H1 (cell line): ENCODE results near the gene SPATA13. TPM values are rescaled to one million over a fixed set of nuclear protein-coding genes. Genes with fewer than 3 reads are reported as not detected.

Source experiments
- CTCF ChIA-PET: fragments of 300-600 bp; sonication (Branson Sonifier 250); formaldehyde crosslinking; loops from one replicate; lab custom pipeline; 2021; ENCODE audit not compliant: partially characterized antibody; lab: Charles Lee
- POLR2A ChIA-PET: fragments of 300-600 bp; sonication (Branson Sonifier 250); formaldehyde crosslinking; loops from one replicate; lab custom pipeline; 2021; ENCODE audit warnings: inconsistent platforms; ENCODE audit not compliant: partially characterized antibody; lab: Charles Lee
- DNase-seq, 2 experiments: peaks; one replicate each; pipeline versions ENCODE4 v3.0.0 to v3.0.0-alpha.2; 2010 to 2022; ENCODE audit warnings: low spot score in 2 of 2, low read depth in 1 of 2, mixed read lengths in 1 of 2
- FAIRE-seq: peaks from 2 replicates; lab custom pipeline; 2011; peaks lifted over from hg19 to GRCh38; lab: Jason Lieb, UNC
- H2AFZ ChIP-seq: 2 replicates; pipeline ENCODE4 v1.8.1; 2012; ENCODE audit warnings: low read length, inconsistent platforms
- H2AK5ac ChIP-seq: 2 replicates; pipeline ENCODE4 v1.6.1; 2013; ENCODE audit warnings: low read depth, low read length
- H2BK120ac ChIP-seq: replicated peaks from 2 replicates; pipeline ENCODE3; 2013; ENCODE audit warnings: low read depth, low read length, inconsistent platforms
- H2BK12ac ChIP-seq: 2 replicates; pipeline ENCODE4 v1.6.1; 2013; ENCODE audit warnings: low read depth, low read length
- H2BK15ac ChIP-seq: 2 replicates; pipeline ENCODE4 v1.6.1; 2013; ENCODE audit warnings: low read length
- H2BK20ac ChIP-seq: 2 replicates; pipeline ENCODE4 v1.6.1; 2013; ENCODE audit warnings: low read length
- H2BK5ac ChIP-seq: 2 replicates; pipeline ENCODE4 v1.6.1; 2013; ENCODE audit warnings: low read depth, low read length
- H3K14ac ChIP-seq: 2 replicates; pipeline ENCODE4 v1.6.1; 2013; ENCODE audit warnings: inconsistent platforms; ENCODE audit not compliant: insufficient read length
- H3K18ac ChIP-seq: 2 replicates; pipeline ENCODE4 v1.6.1; 2013; ENCODE audit warnings: low read length; ENCODE audit errors: extremely low read depth
- H3K23ac ChIP-seq: 2 replicates; pipeline ENCODE4 v1.6.1; 2013; ENCODE audit warnings: inconsistent platforms; ENCODE audit not compliant: insufficient read length
- H3K23me2 ChIP-seq: 2 replicates; pipeline ENCODE4 v1.6.1; 2013; ENCODE audit warnings: low read depth, low read length
- H3K27ac ChIP-seq: 2 replicates; pipeline ENCODE4 v1.6.1; 2011; ENCODE audit warnings: low read depth, low read length, inconsistent platforms
- H3K27me3 ChIP-seq, 4 experiments: replicated peaks in 1 of 4; 1 replicate in 1 of 4; 2 replicates in 3 of 4; pipeline versions ENCODE4 v1.6.1 to v1.8.1; 2011 to 2013; ENCODE audit warnings: low read length in 3 of 4, mild to moderate bottlenecking in 3 of 4, inconsistent platforms in 2 of 4, mixed read lengths in 2 of 4, moderate library complexity in 1 of 4; ENCODE audit not compliant: control insufficient read depth in 3 of 4, insufficient read depth in 3 of 4; ENCODE audit errors: extremely low read depth in 1 of 4
- H3K36me3 ChIP-seq, 4 experiments: 2 replicates each; pipeline versions ENCODE4 v1.6.1 to v1.8.1; 2011 to 2013; ENCODE audit warnings: mild to moderate bottlenecking in 4 of 4, low read length in 3 of 4, moderate library complexity in 2 of 4, control low read depth in 1 of 4, inconsistent platforms in 1 of 4; ENCODE audit not compliant: insufficient read depth in 4 of 4, control insufficient read depth in 2 of 4
- H3K4ac ChIP-seq: replicated peaks from 2 replicates; pipeline ENCODE3; 2013; ENCODE audit warnings: low read length, low read depth, mixed read lengths, inconsistent platforms; ENCODE audit not compliant: insufficient read length
- H3K4me1 ChIP-seq, 4 experiments: replicated peaks in 1 of 4; 1 replicate in 1 of 4; 2 replicates in 3 of 4; pipeline versions ENCODE4 v1.6.1 to v1.8.1; 2011 to 2013; ENCODE audit warnings: low read length in 3 of 4, inconsistent platforms in 2 of 4, mixed read lengths in 1 of 4; ENCODE audit not compliant: insufficient read depth in 4 of 4, control insufficient read depth in 3 of 4
- H3K4me2 ChIP-seq, 2 experiments: 2 replicates each; pipeline versions ENCODE4 v1.6.1 to v1.8.1; 2011 to 2013; ENCODE audit warnings: low read depth in 2 of 2, low read length in 2 of 2, control low read depth in 1 of 2, inconsistent platforms in 1 of 2, mild to moderate bottlenecking in 1 of 2; ENCODE audit not compliant: insufficient read depth in 1 of 2
- H3K4me3 ChIP-seq, 4 experiments: fragments of 200-600, 300-600 bp in 1 of 4; sonication (generic), shearing (Covaris generic), sonication (Bioruptor Twin) in 1 of 4; 2 replicates each; pipeline versions ENCODE4 v1.5.1 to v1.8.1; 2011 to 2016; ENCODE audit warnings: low read length in 4 of 4, low read depth in 3 of 4, control low read depth in 2 of 4, inconsistent platforms in 2 of 4, mild to moderate bottlenecking in 2 of 4, mixed read lengths in 1 of 4, moderate library complexity in 1 of 4; ENCODE audit not compliant: insufficient read depth in 2 of 4; ENCODE audit errors: extremely low read depth in 1 of 4
- H3K56ac ChIP-seq: replicated peaks from 2 replicates; pipeline ENCODE3; 2013; ENCODE audit warnings: low read depth, mild to moderate bottlenecking, mixed read lengths, low read length, inconsistent platforms; ENCODE audit not compliant: insufficient read length
- H3K79me1 ChIP-seq: 2 replicates; pipeline ENCODE4 v1.6.1; 2013; ENCODE audit warnings: low read depth, low read length, control low read depth
- H3K79me2 ChIP-seq, 2 experiments: 2 replicates each; pipeline versions ENCODE4 v1.6.1 to v1.8.1; 2012 to 2013; ENCODE audit warnings: low read length in 2 of 2, mild to moderate bottlenecking in 2 of 2, inconsistent platforms in 1 of 2; ENCODE audit not compliant: insufficient read depth in 2 of 2, control insufficient read depth in 1 of 2
- H3K9ac ChIP-seq, 4 experiments: replicated peaks in 1 of 4; 1 replicate in 1 of 4; 2 replicates in 3 of 4; pipeline versions ENCODE4 v1.6.1 to v1.8.1; 2011 to 2013; ENCODE audit warnings: low read depth in 3 of 4, low read length in 3 of 4, control low read depth in 2 of 4, mild to moderate bottlenecking in 2 of 4, moderate library complexity in 2 of 4, inconsistent platforms in 1 of 4; ENCODE audit errors: extremely low read depth in 1 of 4
- H3K9me3 ChIP-seq, 2 experiments: 2 replicates each; pipeline versions ENCODE4 v1.6.1 to v1.8.1; 2012 to 2013; ENCODE audit warnings: mild to moderate bottlenecking in 2 of 2, moderate library complexity in 2 of 2, control low read depth in 1 of 2, inconsistent platforms in 1 of 2, low read depth in 1 of 2, low read length in 1 of 2, mixed read lengths in 1 of 2; ENCODE audit not compliant: insufficient read depth in 2 of 2
- H4K20me1 ChIP-seq, 2 experiments: replicated peaks in 1 of 2; 2 replicates each; pipeline versions ENCODE3 to v1.8.1; 2011 to 2013; ENCODE audit warnings: inconsistent platforms in 2 of 2, low read length in 2 of 2, mild to moderate bottlenecking in 1 of 2; ENCODE audit not compliant: insufficient read depth in 2 of 2, control insufficient read depth in 1 of 2
- H4K5ac ChIP-seq: 2 replicates; pipeline ENCODE4 v1.6.1; 2013; ENCODE audit warnings: low read length, low read depth, mixed read lengths, inconsistent platforms; ENCODE audit not compliant: insufficient read length
- H4K8ac ChIP-seq: 2 replicates; pipeline ENCODE4 v1.8.0; 2013; ENCODE audit warnings: mild to moderate bottlenecking, moderate library complexity, low read length, inconsistent platforms; ENCODE audit not compliant: insufficient read depth; ENCODE audit errors: extremely low read depth
- H4K91ac ChIP-seq: replicated peaks from 2 replicates; pipeline ENCODE3; 2013; ENCODE audit warnings: low read length, mixed read lengths, inconsistent platforms; ENCODE audit not compliant: insufficient read length
- RXRA ChIP-seq: IDR thresholded peaks from 2 replicates; pipeline ENCODE4 v1.6.1; 2011; ENCODE audit warnings: low read depth, mild to moderate bottlenecking, low read length, moderate library complexity; ENCODE audit not compliant: insufficient read depth
- WGBS, 2 experiments: shearing (Covaris generic) in 1 of 2; methylation state at CpG; one replicate each; pipeline versions ENCODE4 v1.1.6 to v1.1.7; 2013 to 2015; ENCODE audit warnings: low lambda C conversion rate in 2 of 2, mixed read lengths in 2 of 2, inconsistent platforms in 1 of 2, low coverage in 1 of 2, missing lambda C conversion rate in 1 of 2; ENCODE audit not compliant: insufficient replicate concordance in 2 of 2, insufficient coverage in 1 of 2, insufficient read length in 1 of 2; ENCODE audit errors: extremely low coverage in 1 of 2, missing lambda C conversion rate in 1 of 2; 5-methylcytosine and 5-hydroxymethylcytosine counted together
- polyA plus RNA-seq, 7 experiments: library from polyadenylated mRNA; depleted of rRNA in 3 of 7; stranded (reverse) in 5 of 7; unstranded in 2 of 7; fragments of >200 nt in 5 of 7; fragments of 200-250 nt in 2 of 7; gene quantifications; 1 replicate in 5 of 7; 2 replicates in 1 of 7; 4 replicates in 1 of 7; pipeline versions ENCODE4 v1.2.1 to v1.2.3, GENCODE V29; 2011 to 2013; ENCODE audit warnings: missing spikeins in 2 of 7, mixed read lengths in 2 of 7
- total RNA-seq: library from RNA; stranded (reverse); fragmentation: NEBNext Ultra II Directional; extraction: Animal tissue kit (Norgen Biotek cat#: 25700); gene quantifications from 2 replicates; pipeline ENCODE4 v1.2.1, GENCODE V29; 2021

The SPATA13 gene
- total and polyA plus RNA-seq, 2 of the 8 experiments (the other 6 are each of a cell fraction or from before 2014, with no cell fraction given): 12.6 to 30.9 TPM

GRCh38 chr13:24112791-24113190 is 47.7 kb upstream of the SPATA13 start:
- H3K4ac ChIP-seq: no peak overlapping the region
- no peaks in the 10 kb centered on the region for H4K20me1 ChIP-seq
- no peaks in the 10 kb centered on the region for H3K79me1 ChIP-seq
- no peak overlapping the region for H3K14ac ChIP-seq
- no peaks in the 10 kb centered on the region for H3K23me2 ChIP-seq
- DNase-seq (no peak), FAIRE-seq (no peak)
- POLR2A ChIA-PET: no interaction called here
- no peak overlapping the region for H4K5ac ChIP-seq
- no peak overlapping the region for H3K56ac ChIP-seq
- H3K27ac ChIP-seq: no peak overlapping the region
- H3K36me3 ChIP-seq: no peaks in the 10 kb centered on the region
- H3K23ac ChIP-seq: no peak overlapping the region
- no peak overlapping the region for H2BK12ac ChIP-seq
- no peak overlapping the region for H2BK15ac ChIP-seq
- H3K9me3 ChIP-seq: no peaks in the 10 kb centered on the region
- WGBS, 2 experiments: 87% methylated on average over 5 of the region's 5 CpGs; no CpG with 5 or more reads in 1 of the 2 experiments
- no peak overlapping the region for H2BK5ac ChIP-seq
- no peak overlapping the region for H2AFZ ChIP-seq
- no peak overlapping the region for H3K4me3 ChIP-seq
- no peaks in the 10 kb centered on the region; a peak in 1 of 7 replicates for H3K27me3 ChIP-seq
- H3K9ac ChIP-seq: no peak overlapping the region
- H4K8ac ChIP-seq: no peak overlapping the region
- CTCF ChIA-PET: interaction anchor here (0.9 to 1.2 kb wide), 3 partner anchors 22 to 116 kb away, joined by 3 read pairs; no protein-coding TSS in a partner anchor
- H3K4me1 ChIP-seq: no peaks in the 10 kb centered on the region
- no peak overlapping the region for H2BK20ac ChIP-seq
- no peak overlapping the region for H3K18ac ChIP-seq
- TF ChIP-seq RXRA: no peak
- H2AK5ac ChIP-seq: no peak overlapping the region
- H3K79me2 ChIP-seq: no peaks in the 10 kb centered on the region
- H2BK120ac ChIP-seq: no peak overlapping the region
- no peak overlapping the region for H3K4me2 ChIP-seq
- H4K91ac ChIP-seq: no peak overlapping the region
